Testis (tissue), 2 donors: Measurements from ENCODE around the gene ANKRD2.

Experiments used
- POLR2A ChIP-seq: fragments of 450-650 bp; IDR thresholded peaks from one replicate; pipeline ENCODE4 v1.6.1; 2017; ENCODE audit warnings: antibody characterized with exemption, mild to moderate bottlenecking, moderate library complexity
- TF ChIP-seq, protein P1 (sequence below), 3 experiments: fragments of 450-650 bp in 2 of 3; fragments of 200-600 bp in 1 of 3; sonication (generic) in 1 of 3; IDR thresholded peaks; one replicate each; pipeline ENCODE4 v1.5.1; 2016 to 2019; ENCODE audit warnings: antibody characterized with exemption in 3 of 3, mild to moderate bottlenecking in 2 of 3, moderate library complexity in 1 of 3

DNA sequence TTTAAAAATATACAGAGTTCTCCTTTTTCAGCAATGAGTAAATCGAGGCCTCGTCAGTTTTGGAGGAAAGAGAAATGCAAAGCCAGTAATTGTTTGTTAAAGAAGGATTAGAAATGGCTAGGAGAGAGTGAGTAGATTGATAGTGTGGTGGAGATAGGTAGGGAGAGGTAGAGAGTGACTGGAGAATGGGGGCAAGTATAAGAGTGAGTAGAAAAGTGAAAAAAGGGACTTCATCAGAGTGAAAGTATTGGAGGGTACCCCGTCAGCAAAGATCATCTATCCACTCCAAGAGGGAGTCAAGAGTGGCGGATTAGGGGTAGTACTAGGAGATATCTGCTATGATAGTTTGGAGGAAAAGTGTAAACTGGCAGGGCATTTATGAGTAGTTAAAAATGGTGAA lies 9.2 kb upstream of the ANKRD2 start:
- no peak for TF ChIP-seq POLR2A
- TF ChIP-seq, protein P1, sequence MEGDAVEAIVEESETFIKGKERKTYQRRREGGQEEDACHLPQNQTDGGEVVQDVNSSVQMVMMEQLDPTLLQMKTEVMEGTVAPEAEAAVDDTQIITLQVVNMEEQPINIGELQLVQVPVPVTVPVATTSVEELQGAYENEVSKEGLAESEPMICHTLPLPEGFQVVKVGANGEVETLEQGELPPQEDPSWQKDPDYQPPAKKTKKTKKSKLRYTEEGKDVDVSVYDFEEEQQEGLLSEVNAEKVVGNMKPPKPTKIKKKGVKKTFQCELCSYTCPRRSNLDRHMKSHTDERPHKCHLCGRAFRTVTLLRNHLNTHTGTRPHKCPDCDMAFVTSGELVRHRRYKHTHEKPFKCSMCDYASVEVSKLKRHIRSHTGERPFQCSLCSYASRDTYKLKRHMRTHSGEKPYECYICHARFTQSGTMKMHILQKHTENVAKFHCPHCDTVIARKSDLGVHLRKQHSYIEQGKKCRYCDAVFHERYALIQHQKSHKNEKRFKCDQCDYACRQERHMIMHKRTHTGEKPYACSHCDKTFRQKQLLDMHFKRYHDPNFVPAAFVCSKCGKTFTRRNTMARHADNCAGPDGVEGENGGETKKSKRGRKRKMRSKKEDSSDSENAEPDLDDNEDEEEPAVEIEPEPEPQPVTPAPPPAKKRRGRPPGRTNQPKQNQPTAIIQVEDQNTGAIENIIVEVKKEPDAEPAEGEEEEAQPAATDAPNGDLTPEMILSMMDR (IDR thresholded peaks at IDR 0.05) = no peak
